Stimulated activated CD8-positive, alpha-beta memory T cell treated with anti-CD3 and anti-CD28 coated beads, Interleukin-2, amount 100 ng/mL, for 1 hour (primary cell): ENCODE measurements around the gene LRCH3.
"Not testable (repeated sequence)": the region's sequence is repeated elsewhere in the genome, so short reads cannot be mapped to it uniquely, and the experiment has no call there.

Experiments used
- DNase-seq, 2 donors: peaks; one replicate each; pipeline ENCODE4 v3.0.0-alpha.2; 2020; ENCODE audit warnings: low read depth in 2 of 2

LRCH3 gene

DNA sequence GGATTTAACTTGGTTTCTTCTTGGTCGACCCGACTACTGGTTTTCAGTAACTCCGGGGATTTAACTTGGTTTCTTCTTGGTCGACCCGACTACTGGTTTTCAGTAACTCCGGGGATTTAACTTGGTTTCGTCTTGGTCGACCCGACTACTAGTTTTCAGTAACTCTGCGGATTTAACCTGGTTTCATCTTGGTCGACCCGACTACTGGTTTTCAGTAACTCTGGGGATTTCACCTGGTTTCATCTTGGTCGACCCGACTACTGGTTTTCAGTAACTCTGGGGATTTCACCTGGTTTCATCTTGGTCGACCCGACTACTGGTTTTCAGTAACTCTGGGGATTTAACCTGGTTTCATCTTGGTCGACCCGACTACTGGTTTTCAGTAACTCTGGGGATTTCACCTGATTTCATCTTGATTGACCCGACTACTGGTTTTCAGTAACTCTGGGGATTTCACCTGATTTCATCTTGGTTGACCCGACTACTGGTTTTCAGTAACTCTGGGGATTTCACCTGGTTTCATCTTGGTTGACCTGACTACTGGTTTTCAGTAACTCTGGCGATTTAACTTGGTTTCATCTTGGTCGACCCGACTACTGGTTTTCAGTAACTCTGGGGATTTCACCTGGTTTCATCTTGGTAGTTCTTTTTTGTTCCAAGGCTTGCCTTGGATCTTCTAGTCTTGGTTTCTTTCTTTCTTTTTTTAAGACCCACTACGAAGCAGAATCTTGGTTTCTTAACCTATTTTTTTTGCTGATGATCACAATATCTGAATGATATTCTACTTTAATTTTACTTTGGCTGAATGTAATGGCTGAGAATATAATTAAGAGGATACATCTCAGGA lies 130.6 kb downstream of the LRCH3 start:
- DNase-seq, result not testable (repeated sequence)

- no peak for DNase-seq
Measured at GRCh38 chr3:197926418-197926817, 135.4 kb downstream of the LRCH3 start.

DNA sequence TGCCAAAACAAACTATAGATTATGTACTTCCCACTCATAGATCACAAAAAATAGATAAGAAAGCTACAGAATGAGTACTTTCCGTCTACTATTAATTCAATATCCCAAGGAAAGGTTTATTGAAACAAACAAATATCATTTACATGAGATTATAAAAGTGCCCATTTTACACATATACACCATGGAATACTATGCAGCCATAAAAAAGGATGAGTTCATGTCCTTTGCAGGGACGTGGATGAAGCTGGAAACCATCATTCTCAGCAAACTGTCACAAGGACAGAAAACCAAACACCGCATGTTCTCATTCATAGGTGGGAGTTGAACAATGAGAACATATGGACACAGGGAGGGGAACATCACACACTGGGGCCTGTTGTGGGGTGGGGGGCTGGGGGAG lies 136.5 kb downstream of the LRCH3 start:
- not testable (repeated sequence) for DNase-seq

DNA sequence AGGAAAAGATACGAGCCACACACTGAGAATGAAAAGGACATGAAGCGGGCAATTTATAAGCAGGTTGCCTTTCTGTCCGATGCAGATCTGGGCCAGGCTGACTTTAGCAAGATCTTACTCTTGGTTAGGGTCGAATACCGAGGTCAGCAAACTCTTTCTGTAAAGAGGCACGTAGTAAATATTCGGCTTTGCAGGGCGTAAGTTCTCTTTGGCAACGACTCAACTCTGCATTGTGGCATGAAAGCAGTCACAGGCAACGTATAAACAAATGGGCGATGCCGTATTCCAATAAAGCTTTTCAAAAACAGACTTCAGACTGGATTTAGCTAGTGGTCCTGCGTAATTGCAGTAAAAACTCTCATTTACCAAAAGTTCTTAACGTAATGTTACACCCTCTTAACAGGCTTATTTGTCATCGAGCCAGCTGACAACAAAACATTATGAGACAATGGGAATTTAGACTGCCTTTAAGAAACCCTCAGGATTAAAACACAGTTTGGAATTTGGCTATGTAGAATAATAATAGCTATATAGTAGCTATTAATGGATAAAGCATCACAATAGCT lies 145.8 kb downstream of the LRCH3 start:
- no peak for DNase-seq
